IMR-90 (cell line): ENCODE results near the gene CALM1.

Experiments used
- BHLHE40 ChIP-seq: fragments of 150-350 bp; IDR thresholded peaks from 2 replicates; pipeline ENCODE4 v1.6.1; 2016; ENCODE audit warnings: mild to moderate bottlenecking, low read depth, low read length
- CEBPB ChIP-seq: IDR thresholded peaks from 2 replicates; pipeline ENCODE4 v1.6.1; 2012; ENCODE audit warnings: low read depth, low read length, improper control_type of control experiment
- CHD1 ChIP-seq: IDR thresholded peaks from 2 replicates; pipeline ENCODE4 v1.6.1; 2012; ENCODE audit warnings: low read depth, low read length, improper control_type of control experiment
- FOS ChIP-seq: fragments of 150-350 bp; IDR thresholded peaks from 2 replicates; pipeline ENCODE4 v1.6.1; 2016; ENCODE audit warnings: low read depth, low read length
- MXI1 ChIP-seq: IDR thresholded peaks from 2 replicates; pipeline ENCODE4 v1.6.1; 2012; ENCODE audit warnings: low read depth, mild to moderate bottlenecking, low read length, moderate library complexity, borderline replicate concordance
- POLR2A ChIP-seq: IDR thresholded peaks from 2 replicates; pipeline ENCODE4 v1.6.1; 2012; ENCODE audit warnings: mild to moderate bottlenecking, low read depth, low read length
- RAD21 ChIP-seq: IDR thresholded peaks from 2 replicates; pipeline ENCODE4 v1.6.1; 2012; ENCODE audit warnings: low read length, improper control_type of control experiment
- RCOR1 ChIP-seq: IDR thresholded peaks from 2 replicates; pipeline ENCODE4 v1.6.1; 2012; ENCODE audit warnings: mild to moderate bottlenecking, low read length, improper control_type of control experiment; ENCODE audit not compliant: insufficient replicate concordance
- RFX5 ChIP-seq: IDR thresholded peaks from 2 replicates; pipeline ENCODE4 v1.8.0; 2012; ENCODE audit warnings: low read depth, mild to moderate bottlenecking, low read length, moderate library complexity
- SMC3 ChIP-seq: fragments of 150-350 bp; IDR thresholded peaks from 2 replicates; pipeline ENCODE4 v1.6.1; 2016; ENCODE audit warnings: low read depth, mild to moderate bottlenecking, antibody characterized with exemption, low read length, moderate library complexity
- TF ChIP-seq, protein P1 (sequence below): conservative IDR thresholded peaks from 2 replicates; pipeline ENCODE4 v1.5.1; 2012; ENCODE audit warnings: mild to moderate bottlenecking, low read depth, low read length, improper control_type of control experiment
- TF ChIP-seq, protein P2 (sequence below): fragments of 150-350 bp; IDR thresholded peaks from 2 replicates; pipeline ENCODE4 v1.6.1; 2016; ENCODE audit warnings: low read depth, mild to moderate bottlenecking, low read length, moderate library complexity, borderline replicate concordance
- TF ChIP-seq, protein P3 (sequence below): fragments of 150-350 bp; IDR thresholded peaks from 2 replicates; pipeline ENCODE4 v1.6.1; 2017; ENCODE audit warnings: mild to moderate bottlenecking, antibody characterized with exemption, low read length, low read depth

DNA sequence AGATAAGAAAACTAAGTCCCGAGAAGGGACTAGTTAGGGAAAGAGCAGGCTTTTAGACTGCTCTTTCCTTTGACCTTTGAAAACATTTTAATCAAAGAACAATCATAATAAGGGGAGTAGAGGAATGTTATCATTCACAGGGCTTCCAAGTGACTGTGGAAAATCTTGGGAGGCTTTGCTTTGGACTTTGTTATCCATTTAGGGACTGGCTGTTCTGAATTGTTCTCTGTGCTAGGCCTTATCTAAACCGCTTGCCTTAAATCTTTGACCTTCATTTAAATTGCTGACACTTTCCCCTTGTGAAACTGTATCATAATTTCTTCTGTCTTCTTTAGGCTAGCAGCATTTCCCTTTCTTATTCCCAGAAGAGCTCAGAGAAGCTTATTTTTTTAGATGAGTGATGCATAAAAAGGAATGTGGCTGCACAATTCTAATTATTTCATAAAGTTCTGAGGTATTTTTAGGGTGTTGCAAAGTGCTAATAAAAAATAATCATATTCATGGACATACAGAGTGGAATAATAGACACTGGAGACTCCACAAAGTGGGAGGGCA is 9.5 kb upstream of the CALM1 start:
- TF ChIP-seq, protein P1, sequence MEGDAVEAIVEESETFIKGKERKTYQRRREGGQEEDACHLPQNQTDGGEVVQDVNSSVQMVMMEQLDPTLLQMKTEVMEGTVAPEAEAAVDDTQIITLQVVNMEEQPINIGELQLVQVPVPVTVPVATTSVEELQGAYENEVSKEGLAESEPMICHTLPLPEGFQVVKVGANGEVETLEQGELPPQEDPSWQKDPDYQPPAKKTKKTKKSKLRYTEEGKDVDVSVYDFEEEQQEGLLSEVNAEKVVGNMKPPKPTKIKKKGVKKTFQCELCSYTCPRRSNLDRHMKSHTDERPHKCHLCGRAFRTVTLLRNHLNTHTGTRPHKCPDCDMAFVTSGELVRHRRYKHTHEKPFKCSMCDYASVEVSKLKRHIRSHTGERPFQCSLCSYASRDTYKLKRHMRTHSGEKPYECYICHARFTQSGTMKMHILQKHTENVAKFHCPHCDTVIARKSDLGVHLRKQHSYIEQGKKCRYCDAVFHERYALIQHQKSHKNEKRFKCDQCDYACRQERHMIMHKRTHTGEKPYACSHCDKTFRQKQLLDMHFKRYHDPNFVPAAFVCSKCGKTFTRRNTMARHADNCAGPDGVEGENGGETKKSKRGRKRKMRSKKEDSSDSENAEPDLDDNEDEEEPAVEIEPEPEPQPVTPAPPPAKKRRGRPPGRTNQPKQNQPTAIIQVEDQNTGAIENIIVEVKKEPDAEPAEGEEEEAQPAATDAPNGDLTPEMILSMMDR, result no peak
- TF ChIP-seq POLR2A (no peak), SMC3 (no peak), RAD21 (no peak), RCOR1 (no peak), CEBPB (no peak), BHLHE40 (no peak), CHD1 (no peak), FOS (no peak), MXI1 (no peak), RFX5 (no peak)
- TF ChIP-seq, protein P2, sequence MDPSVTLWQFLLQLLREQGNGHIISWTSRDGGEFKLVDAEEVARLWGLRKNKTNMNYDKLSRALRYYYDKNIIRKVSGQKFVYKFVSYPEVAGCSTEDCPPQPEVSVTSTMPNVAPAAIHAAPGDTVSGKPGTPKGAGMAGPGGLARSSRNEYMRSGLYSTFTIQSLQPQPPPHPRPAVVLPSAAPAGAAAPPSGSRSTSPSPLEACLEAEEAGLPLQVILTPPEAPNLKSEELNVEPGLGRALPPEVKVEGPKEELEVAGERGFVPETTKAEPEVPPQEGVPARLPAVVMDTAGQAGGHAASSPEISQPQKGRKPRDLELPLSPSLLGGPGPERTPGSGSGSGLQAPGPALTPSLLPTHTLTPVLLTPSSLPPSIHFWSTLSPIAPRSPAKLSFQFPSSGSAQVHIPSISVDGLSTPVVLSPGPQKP, result no peak
- TF ChIP-seq, protein P3, sequence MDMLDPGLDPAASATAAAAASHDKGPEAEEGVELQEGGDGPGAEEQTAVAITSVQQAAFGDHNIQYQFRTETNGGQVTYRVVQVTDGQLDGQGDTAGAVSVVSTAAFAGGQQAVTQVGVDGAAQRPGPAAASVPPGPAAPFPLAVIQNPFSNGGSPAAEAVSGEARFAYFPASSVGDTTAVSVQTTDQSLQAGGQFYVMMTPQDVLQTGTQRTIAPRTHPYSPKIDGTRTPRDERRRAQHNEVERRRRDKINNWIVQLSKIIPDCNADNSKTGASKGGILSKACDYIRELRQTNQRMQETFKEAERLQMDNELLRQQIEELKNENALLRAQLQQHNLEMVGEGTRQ, result no peak
